Measurements from ENCODE around the gene PRKG2. TPM values are rescaled to one million over a fixed set of nuclear protein-coding genes. Genes with fewer than 3 reads are reported as not detected.

The PRKG2 gene
- total and polyA plus RNA-seq, 12 donors: 0.16 to 0.55 (median 0.20) TPM; not detected in 6

DNA sequence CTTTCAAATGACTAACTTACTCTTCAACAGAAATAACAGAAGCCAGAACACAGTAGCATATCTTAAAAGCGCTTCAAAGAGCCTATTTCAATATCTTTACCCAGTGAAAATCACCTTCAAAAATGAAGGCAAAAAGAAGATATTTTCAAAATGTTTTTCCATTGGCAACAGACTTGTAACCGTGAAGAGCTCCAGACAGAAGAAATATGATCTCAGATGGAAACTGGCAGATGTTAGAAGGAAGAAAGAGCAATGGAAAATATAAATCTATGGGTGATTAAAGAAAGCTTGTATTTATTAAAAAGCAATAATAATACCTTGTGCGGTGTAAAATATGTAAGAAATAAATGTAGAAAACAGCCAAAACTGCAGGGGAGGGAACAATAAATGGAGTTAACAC is 35.7 kb downstream of the PRKG2 start:
- TF ChIP-seq, protein P1, sequence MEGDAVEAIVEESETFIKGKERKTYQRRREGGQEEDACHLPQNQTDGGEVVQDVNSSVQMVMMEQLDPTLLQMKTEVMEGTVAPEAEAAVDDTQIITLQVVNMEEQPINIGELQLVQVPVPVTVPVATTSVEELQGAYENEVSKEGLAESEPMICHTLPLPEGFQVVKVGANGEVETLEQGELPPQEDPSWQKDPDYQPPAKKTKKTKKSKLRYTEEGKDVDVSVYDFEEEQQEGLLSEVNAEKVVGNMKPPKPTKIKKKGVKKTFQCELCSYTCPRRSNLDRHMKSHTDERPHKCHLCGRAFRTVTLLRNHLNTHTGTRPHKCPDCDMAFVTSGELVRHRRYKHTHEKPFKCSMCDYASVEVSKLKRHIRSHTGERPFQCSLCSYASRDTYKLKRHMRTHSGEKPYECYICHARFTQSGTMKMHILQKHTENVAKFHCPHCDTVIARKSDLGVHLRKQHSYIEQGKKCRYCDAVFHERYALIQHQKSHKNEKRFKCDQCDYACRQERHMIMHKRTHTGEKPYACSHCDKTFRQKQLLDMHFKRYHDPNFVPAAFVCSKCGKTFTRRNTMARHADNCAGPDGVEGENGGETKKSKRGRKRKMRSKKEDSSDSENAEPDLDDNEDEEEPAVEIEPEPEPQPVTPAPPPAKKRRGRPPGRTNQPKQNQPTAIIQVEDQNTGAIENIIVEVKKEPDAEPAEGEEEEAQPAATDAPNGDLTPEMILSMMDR (IDR thresholded peaks at IDR 0.05): no peak
- TF ChIP-seq POLR2A (IDR thresholded peaks at IDR 0.05): no peak
- Histone ChIP-seq H3K9me3 (replicated peaks in 1 of 3) (no peaks in the 10 kb centered on the region), H3K4me1 (replicated peaks in 1 of 2) (no peaks in the 10 kb centered on the region), H3K27me3 (no peaks in the 10 kb centered on the region), H3K4me3 (no peak overlapping the region), H3K36me3 (replicated peaks in 1 of 2) (no peaks in the 10 kb centered on the region), H3K27ac (no peak overlapping the region)
- WGBS, 4 donors: 72 to 82% (median 80%) methylated on average over 3 of the region's 3 CpGs
- intact Hi-C loops (cut with DNase I): no loop called here
- no peak for DNase-seq

GRCh38 chr4:81173213-81173612 is 41.8 kb downstream of the PRKG2 start:
- Histone ChIP-seq H3K4me3 (no peak overlapping the region), H3K36me3 (replicated peaks in 1 of 2) (no peaks in the 10 kb centered on the region), H3K27ac (no peak overlapping the region), H3K4me1 (replicated peaks in 1 of 2) (no peaks in the 10 kb centered on the region), H3K27me3 (no peaks in the 10 kb centered on the region), H3K9me3 (replicated peaks in 1 of 3) (peaks cover 0 to 9% (median 0%) of the 10 kb centered on the region in 3 donors)
- intact Hi-C loops (cut with DNase I): no loop called here
- DNase-seq: no peak
- TF ChIP-seq, protein P1 (IDR thresholded peaks at IDR 0.05): no peak
- no peak for TF ChIP-seq POLR2A (IDR thresholded peaks at IDR 0.05)
- 49 to 58% (median 56%) methylated on average over 1 of the region's 1 CpG for WGBS, 4 donors

DNA sequence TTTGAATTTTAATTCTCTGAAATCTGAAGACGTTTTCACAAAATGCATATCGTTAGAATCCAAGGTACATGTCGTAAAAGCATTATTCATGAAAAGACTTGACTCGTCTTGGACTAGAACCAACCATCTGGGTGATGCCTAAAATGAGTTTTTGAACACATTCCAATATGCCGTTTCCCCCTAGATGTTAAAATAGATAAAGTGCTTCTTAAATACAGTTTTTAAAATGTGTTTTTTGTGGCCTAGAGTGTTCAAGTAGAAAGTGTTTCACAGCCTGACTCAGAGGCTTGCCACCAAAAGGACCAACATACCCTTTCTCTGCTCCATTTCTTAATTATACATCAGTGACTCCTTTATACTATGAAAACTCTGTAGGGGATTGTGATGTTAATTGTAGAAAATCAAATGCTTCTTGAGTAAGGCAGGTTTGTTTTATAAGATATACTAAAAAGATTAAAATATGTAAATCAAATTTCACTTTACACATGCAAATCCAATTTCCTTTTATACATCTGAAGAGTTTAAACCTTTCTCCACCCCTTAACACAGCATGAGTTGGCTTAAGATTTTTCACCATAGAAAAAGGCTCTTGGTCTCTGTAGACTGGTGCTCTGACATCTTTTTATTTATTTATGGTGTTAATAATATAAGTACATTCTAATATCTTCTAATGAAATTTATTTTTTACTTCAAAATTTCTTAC is 48.4 kb downstream of the PRKG2 start:
- intact Hi-C loops (cut with DNase I): no loop called here
- Histone ChIP-seq H3K36me3 (replicated peaks in 1 of 2) (no peaks in the 10 kb centered on the region), H3K4me3 (no peak overlapping the region), H3K4me1 (replicated peaks in 1 of 2) (no peaks in the 10 kb centered on the region), H3K27me3 (no peaks in the 10 kb centered on the region), H3K9me3 (replicated peaks in 1 of 3) (peaks cover 0 to 9% (median 0%) of the 10 kb centered on the region in 3 donors), H3K27ac (no peak overlapping the region)
- no peak for TF ChIP-seq POLR2A (IDR thresholded peaks at IDR 0.05)
- TF ChIP-seq, protein P1 (IDR thresholded peaks at IDR 0.05): no peak
- WGBS, 4 donors: 34 to 48% (median 40%) methylated on average over 5 of the region's 5 CpGs
- no peak for DNase-seq

DNA sequence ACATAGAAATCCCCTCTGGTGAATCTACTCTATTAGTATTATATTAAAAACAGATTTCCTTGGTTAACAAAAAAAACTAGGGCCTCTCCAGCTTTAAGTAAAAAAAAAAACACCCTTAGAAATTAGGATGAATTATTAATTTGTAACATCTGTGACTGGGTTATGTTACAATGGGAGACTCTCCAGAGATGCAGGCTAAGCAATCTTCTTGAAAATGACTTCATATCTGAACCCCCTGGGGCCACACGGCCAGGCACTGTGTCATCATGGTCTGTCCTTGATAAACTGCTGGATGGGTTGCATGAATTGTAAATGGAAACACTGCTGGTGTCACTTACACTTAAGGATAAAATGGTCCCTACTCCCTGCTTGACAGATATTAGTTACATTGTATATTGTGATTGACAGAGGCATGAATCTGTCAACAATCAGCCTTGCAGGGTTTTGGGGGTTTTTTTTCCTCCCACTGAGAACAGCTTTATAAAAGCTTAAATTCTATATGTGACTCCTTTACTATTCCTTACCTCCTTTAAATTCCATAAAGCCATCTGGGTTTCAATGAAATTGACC is 49.1 kb downstream of the PRKG2 start:
- TF ChIP-seq, protein P1 (IDR thresholded peaks at IDR 0.05): no peak
- no peak for TF ChIP-seq POLR2A (IDR thresholded peaks at IDR 0.05)
- Histone ChIP-seq H3K27ac (no peak overlapping the region), H3K36me3 (replicated peaks in 1 of 2) (no peaks in the 10 kb centered on the region), H3K4me1 (replicated peaks in 1 of 2) (no peaks in the 10 kb centered on the region), H3K4me3 (no peak overlapping the region), H3K27me3 (no peaks in the 10 kb centered on the region), H3K9me3 (replicated peaks in 1 of 3) (peaks cover 0 to 9% (median 0%) of the 10 kb centered on the region in 3 donors)
- DNase-seq: no peak
- intact Hi-C loops (cut with DNase I): no loop called here
- 11 to 33% (median 20%) methylated on average over 1 of the region's 1 CpG for WGBS, 4 donors
